Bone marrow (tissue), 2 donors: ENCODE data around the gene PFKP.
"Not testable (repeated sequence)": the region's sequence is repeated elsewhere in the genome, so short reads cannot be mapped to it uniquely, and the experiment has no call there.

Experiments
- DNase-seq, 2 donors: peaks; one replicate each; lab custom pipeline; 2025; lab: John Stamatoyannopoulos, UW

Gene PFKP

GRCh38 chr10:3099291-3100092 is 32.1 kb downstream of the PFKP start:
- no peak for DNase-seq

DNA sequence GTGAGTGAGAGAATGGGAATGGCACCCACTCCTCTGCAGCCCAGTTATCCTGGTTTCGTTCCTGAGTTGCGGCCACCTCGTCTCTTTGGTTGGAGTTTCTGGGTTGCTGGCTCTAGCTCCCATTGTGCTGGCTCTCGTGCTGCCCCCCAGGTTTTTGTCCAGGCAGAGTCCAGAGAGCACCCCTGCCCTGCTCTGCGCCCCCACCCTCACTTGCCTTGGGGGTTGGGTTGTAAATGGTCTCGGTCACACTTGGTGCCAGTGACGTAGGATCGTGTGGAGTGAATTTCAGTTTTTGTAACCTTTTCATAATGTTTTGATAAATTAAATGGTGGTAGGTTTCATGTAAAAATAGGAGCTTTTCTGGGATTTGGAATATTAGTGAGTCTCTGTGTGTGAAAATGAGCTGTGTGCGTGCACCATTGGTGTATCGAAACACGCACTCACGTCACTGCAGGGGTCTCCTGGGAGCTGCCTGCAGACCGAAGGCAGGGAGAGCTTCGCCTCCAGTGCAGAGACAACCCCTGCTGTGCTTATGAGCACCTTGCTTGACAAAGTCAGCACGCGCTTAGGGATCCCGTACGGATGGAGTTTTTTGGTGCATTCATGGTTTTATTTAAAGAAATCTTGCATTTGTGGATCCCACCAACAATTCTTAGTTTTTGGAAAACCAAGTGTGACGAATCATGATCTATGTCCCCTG is 32.9 kb downstream of the PFKP start:
- DNase-seq = no peak

DNA sequence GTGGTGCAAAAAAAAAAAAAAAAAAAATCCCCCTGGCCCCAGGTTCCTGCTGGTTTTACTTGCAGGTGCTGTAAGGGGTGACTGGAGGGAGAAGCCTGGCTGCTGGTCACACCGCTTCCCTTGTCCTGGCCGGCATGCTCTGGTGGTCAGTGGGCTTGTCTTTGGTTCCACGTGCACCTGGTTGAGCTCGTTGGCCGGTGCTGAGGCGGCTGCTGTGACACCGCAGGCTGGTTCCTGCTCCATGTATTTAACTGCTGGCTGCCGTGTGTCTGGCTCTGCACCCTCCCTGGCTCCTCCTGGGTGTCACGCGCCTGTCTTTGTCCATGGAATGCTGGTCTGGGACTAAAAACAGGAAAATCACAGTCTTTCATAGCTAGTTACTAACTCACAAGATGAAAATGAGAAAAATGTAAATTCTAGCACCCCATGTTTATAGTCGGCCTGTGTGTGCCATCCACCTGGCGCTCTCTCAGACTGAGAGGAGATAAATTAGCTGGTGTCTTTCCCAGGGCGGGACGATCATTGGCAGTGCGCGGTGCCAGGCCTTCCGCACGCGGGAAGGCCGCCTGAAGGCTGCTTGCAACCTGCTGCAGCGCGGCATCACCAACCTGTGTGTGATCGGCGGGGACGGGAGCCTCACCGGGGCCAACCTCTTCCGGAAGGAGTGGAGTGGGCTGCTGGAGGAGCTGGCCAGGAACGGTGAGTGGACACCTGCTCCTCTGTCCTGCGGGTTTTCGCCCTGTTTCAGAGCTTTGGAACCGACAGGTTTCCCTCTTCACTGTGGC is 33.7 kb downstream of the PFKP start:
- DNase-seq = no peak

- DNase-seq = no peak
These were observed 35.5 kb downstream of the PFKP start for GRCh38 chr10:3102720-3103427.

DNA sequence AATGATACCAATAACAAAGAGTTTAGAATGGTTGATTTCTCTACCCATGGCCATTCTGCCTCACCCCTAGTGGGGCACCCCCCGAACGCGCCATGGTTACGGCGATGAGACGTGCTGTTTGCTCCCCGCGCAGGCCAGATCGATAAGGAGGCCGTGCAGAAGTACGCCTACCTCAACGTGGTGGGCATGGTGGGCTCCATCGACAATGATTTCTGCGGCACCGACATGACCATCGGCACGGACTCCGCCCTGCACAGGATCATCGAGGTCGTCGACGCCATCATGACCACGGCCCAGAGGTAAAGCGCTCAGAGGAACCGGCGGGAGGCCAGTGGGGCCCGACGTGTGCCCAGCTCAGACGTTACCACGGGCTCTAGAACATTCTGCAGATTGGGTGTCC is 36.3 kb downstream of the PFKP start:
- no peak for DNase-seq

- DNase-seq = no peak
These were observed 37.0 kb downstream of the PFKP start for GRCh38 chr10:3104251-3104918.

- DNase-seq = no peak
These were observed 37.8 kb downstream of the PFKP start for GRCh38 chr10:3105166-3105565.

GRCh38 chr10:3105905-3106304 is 38.6 kb downstream of the PFKP start:
- no peak for DNase-seq

DNA sequence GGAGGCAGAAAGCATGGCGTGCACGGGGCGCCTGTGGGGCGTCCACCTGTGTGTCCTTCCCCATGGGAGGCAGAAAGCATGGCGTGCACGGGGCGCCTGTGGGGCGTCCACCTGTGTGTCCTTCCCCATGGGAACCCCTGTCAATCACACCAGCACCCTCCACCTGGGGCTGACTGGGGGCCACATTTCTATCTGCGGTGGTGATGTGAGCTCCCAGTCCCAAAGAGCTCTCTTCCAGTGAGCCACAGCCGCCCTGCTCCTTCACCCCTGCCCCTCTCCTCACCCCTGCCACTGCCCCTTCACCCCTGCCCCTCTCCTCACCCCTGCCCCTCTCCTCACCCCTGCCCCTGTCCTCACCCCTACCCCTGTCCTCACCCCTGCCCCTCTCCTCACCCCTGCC is 39.0 kb downstream of the PFKP start:
- DNase-seq = not testable (repeated sequence)

DNA sequence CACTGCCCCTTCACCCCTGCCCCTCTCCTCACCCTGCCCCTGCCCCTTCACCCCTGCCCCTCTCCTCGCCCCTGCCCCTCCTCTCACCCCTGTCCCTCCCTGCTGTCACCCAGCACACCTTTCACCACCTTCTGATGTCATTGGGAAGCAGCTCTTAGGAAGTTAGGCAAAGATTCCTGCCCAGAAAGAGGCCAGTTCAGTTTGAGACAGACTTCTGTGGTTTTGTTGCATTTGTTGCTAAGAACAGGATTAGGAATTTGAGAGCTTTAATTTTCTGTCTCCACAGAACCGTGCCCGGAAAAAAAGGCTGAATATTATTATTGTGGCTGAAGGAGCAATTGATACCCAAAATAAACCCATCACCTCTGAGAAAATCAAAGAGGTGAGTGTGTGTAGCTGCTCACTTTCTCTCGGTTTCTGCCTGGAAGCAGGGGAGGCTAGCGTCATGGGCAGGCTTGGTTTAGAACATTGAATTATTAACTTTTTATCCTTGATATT is 39.6 kb downstream of the PFKP start:
- DNase-seq = no peak

- DNase-seq = no peak
These were observed 40.1 kb downstream of the PFKP start for GRCh38 chr10:3107426-3107961.

- no peak for DNase-seq
These were observed 40.7 kb downstream of the PFKP start for GRCh38 chr10:3108033-3108432.

- no peak for DNase-seq
These were observed 41.3 kb downstream of the PFKP start for GRCh38 chr10:3108575-3109105.

DNA sequence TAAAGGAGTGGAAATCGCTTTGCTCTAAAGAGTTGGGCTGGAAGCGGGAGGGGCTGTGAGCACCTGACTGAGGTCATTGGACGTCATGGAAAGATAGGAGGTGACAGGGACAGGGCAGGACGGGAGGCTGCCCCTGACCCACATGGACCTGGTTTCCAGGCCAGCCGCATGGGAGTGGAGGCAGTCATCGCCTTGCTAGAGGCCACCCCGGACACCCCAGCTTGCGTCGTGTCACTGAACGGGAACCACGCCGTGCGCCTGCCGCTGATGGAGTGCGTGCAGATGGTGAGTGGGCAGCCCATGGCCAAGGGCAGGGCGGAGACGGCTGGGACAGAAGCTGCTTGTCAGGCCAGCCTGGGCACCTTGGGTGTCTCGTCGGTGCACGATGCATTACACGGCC is 41.8 kb downstream of the PFKP start:
- DNase-seq = no peak

DNA sequence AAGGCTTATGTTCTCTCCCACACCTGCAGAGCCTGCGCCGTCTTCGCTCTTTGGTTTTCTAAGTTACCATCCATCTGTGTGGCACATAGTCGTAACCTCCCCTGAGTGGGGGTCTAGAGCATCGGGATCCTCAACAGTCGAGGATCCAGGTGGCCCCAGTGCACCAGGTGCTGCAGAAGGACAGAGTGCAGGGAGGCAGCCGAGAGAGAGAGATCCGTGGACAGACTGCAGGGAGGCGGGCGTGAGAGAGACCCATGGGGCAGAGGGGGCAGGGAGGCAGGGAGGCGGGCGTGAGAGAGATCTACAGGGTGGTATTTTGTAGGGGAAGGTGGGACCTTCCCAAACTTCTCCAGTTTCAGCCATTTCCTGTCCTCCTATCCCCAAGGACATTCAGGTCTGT is 42.3 kb downstream of the PFKP start:
- DNase-seq = no peak

DNA sequence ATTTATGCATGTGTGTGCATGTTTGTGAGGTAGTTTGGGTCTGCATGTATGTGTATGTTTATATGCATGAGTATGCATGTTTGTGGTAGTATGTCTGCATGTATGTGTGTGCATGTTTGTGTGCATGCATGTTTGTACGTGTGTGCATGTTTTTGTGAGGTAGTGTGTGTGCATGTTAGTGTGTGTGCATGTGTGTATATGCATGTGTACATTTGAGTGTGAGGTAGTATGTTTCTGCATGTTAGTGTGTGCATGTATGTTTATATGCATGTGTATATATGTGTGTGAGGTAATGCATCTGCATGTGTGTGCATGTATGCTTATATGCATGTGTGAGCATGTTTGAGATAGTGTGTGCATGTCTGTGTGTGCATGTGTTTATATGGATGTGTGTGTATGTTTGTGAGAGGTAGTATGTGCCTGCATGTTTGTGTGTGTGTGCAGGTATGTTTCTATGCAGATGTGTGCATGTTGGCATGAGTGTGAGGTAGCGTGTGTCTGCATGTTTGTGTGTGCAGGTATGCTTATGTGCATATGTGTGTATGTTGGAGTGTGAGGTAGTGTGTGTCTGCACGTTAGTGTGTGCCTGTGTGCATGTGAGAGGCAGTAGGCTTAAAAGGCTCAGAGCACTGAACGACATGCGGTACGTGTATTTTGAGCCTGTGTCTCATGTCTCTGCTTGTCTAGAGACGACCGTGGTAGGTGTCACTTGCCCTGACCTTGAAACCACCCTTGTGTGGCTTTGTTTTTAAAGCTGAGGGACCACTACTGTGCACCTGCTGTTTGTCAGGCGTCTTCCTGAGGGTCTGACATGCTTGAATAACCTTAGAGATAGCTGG is 43.7 kb downstream of the PFKP start:
- no peak for DNase-seq

DNA sequence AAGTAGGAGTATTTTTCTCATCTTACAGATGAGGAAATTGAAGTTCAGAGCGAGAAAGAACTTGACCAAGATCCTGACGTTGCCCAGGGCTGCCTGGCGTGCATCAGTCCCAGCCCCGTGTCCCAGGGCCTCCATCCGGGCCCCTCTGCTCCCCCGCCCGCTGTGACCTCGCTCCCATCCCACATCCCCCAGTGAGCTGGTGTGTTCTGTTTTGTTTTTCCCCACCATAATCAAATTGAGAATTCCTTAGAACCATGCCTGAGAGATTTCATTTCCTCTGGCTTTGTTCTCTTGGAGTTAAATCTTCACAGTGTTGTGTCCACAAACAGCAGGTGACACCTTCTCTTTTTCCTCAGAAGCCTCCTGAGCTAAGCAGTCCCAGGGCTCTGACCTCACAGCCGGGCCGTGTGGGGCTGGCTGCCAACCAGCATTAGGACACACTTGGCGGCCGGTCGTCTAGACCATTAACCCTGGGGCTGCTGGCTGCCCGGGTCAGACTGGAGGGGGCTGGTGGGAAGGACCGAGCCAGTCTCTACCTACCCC is 44.3 kb downstream of the PFKP start:
- no peak for DNase-seq

DNA sequence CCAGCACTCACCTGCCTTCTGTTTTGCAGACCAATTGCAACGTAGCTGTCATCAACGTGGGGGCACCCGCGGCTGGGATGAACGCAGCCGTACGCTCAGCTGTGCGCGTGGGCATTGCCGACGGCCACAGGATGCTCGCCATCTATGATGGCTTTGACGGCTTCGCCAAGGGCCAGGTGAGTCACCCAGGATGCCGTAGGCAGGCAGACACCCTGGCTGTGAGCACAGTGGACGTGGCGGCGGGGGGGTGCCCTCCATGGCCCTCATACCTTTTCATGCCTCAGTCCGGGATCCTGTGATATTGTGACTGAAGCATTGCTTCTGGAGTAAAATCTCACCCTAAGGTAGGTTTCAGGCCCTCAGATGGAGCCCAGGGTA is 46.0 kb downstream of the PFKP start:
- no peak for DNase-seq

DNA sequence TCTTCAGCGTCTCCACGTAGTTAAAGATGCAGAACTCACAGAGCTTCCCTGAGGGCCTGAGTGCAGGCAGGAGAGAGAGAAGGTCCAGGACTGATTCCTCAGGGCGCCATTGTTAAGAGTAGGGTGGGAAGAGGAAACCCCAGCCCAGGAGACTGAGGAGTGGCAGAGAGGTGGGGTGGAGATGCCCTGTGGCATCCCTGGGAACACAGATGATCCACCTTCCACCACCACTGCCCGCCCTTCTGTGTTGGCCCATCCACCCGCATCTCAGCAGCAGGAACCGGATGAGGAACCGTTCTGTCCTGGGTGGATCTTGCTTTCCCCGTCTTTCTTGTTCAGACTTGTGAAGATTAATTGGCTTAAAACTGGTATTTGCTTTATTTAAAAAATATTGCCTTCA is 48.3 kb downstream of the PFKP start:
- DNase-seq = no peak
